GM18868 (cell line): ENCODE results near the gene SLC10A4.

ENCODE experiments used
- ATAC-seq: cut with Tn5 transposase; IDR thresholded peaks from one replicate; pipeline ENCODE4 v1.9.1; 2021; ENCODE audit warnings: mild to moderate bottlenecking, moderate library complexity; ENCODE audit not compliant: unreplicated experiment

The SLC10A4 gene

GRCh38 chr4:48489683-48490011 lies 6.5 kb downstream of the SLC10A4 start:
- ATAC-seq: no peak

GRCh38 chr4:48490012-48490679 lies 7.0 kb downstream of the SLC10A4 start, which contains the start of gene ZAR1:
ZAR1 (plus strand) TSS chr4:48490252; CDS start chr4:48490292, 40 bp downstream.
- ATAC-seq: no peak

DNA sequence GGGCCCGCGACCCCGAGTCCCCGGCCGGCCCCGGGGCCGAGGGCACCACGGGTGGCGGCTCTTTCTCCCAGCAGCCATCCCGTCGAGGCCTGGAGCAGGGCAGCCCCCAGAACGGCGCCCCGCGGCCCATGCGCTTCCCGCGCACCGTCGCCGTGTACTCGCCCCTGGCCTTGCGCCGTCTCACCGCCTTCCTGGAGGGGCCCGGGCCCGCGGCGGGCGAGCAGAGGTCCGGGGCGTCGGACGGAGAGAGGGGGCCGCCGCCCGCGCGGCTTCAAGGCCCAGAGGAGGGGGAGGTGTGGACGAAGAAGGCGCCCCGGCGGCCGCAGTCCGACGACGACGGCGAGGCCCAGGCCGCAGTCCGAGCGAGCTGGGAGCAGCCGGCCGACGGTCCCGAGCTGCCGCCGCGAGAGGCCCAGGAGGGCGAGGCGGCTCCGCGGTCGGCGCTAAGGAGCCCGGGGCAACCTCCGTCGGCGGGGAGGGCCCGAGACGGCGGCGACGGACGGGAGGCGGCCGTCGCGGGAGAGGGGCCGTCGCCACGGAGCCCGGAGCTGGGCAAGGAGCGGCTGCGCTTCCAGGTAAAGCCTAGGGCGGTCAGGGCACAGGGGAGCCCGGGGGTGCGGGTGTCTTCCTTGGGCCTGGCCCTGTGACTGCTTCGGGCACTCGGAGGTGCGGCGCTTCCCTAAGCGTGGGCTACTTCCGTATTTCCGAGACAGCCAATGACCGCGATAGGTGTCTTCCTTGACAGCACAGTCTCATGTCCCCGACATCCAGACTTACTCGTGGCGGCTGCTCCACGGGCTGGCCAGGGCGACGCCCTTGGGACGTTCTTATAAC lies 7.8 kb downstream of the SLC10A4 start:
- no peak for ATAC-seq

DNA sequence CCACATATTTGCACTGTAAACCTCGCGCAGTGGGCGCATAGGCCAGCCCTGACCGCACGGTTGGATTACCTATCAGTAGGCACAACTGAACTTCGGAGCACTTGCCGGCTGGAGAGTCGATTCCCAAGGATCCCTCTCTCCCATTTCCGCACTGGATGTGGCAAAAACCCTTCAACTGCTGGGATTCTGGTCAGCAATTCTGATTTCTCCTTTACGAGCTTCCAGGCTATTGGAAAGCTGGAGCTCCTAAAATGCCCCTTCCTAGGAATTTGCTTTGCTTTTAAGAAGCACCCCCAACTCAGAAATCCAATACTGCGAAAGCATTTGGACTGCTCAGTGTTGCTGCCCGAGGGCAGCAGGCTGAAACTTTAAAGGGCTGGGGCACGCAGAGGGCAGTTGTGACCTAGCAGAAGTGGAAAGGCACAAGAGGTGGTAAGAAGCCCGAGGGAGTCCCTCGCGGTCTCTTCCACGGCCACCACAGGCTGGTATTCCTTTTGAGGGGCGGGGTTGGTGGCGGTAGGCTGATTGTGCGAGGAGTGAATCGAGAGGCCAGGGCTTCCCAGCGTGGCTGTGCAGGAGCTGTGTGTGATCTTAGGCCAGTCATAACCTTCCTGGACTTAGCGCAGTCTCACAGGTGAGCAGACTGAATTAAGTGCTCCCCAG lies 8.5 kb downstream of the SLC10A4 start:
- ATAC-seq: no peak

DNA sequence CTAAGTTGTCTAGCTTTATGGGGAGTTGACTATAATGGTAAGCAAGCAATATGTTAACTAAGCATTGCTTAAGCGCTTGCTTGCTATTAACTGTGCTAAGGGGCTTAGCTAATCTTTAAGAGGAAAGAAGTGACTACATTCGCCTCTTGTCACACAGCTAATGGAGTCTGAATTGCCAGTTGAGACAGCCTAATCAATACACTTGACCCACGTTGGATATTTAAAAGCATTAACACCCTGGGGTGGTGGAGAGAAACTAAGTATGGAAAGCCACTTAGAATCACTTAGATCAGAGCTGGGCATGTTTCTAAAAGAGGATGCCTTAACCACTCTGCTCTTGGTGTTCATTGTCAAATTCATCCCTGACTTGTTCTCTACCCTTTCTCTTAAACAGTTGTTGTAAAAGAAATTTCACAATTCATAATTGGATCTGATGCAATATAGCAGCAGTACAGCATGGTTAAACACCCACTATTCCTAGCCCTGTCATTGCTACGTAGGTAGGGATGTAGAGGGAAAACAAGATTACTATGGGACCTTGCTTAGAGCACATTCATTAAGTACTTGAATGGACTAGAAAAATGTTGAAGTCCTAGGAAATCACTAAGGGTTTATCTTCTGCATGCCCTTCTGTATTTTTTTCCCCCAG lies 10.4 kb downstream of the SLC10A4 start:
- no peak for ATAC-seq

GRCh38 chr4:48495941-48496340 lies 12.8 kb downstream of the SLC10A4 start:
- no peak for ATAC-seq

DNA sequence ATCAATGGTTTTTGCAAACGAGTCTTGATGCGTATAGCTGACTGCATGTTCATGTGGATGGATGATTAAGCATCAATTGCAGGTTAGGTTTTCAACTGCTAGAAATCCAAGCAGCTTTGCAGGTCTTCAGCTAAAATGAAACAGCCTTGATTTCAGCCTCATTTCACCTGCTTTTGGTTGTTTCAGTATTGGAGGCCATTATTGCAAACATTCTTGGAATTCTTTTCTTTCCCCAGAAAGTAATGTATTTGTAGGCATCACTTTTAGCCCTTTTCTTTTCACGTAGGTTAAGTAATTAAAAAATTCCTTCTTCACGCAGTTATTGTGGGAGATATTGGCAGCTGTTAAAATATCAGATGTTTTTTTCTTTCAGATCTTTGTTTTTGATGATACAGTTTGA lies 15.8 kb downstream of the SLC10A4 start:
- ATAC-seq: no peak

- ATAC-seq: peak; percentile 84
Observed at GRCh38 chr4:48499551-48500066, 16.5 kb downstream of the SLC10A4 start.

DNA sequence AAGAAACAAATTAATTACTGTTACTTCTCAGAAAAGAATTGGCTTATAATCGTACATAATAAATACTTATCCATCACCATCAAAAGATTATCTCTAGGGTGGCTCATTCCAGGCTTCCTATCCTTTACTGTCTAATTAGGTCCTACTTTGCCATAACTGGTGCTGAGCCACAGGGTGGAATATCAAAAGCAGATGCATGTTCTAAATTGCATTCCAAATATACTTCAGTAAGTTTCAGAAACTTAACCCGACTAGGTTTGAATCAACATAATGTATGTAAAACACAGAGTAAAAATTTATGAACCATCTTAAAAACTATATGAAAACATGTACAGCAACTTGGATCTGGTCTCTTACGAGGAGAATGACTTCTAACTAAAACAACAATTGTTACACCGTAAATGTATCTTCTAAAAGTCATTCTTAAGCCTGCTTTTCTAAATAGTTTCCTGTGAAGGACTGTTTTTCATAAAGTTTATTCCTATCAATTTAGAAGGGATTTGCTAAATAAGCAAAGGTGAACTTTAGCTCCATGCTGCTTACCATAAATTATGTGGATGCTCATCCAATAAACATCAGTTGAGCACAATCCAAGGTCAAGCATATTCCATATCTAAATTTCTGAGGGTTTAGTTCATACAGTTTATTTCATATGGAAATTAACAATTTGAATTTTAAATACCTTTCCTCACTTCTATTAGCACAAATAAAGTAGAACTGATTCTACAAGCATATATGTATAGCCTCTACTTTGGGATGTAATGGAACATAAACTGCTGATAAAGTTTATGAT lies 20.3 kb downstream of the SLC10A4 start:
- no peak for ATAC-seq

DNA sequence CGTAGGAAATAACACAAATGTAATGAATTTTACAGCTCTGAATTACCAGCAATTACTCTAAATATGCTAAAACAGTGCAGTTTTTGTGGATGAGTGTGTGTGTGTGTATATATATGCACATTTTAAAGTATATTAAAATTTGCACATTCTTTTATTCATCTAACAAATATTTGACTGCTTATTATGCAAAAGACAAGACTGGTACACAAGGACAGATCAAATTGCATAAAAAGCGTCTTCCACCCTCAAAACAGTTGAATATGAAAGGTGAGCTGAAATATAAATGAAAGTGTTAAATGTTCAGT lies 20.8 kb downstream of the SLC10A4 start:
- no peak for ATAC-seq

GRCh38 chr4:48504352-48504751 lies 21.2 kb downstream of the SLC10A4 start:
- ATAC-seq: no peak

GRCh38 chr4:48506716-48507115 lies 23.6 kb downstream of the SLC10A4 start:
- ATAC-seq: no peak

DNA sequence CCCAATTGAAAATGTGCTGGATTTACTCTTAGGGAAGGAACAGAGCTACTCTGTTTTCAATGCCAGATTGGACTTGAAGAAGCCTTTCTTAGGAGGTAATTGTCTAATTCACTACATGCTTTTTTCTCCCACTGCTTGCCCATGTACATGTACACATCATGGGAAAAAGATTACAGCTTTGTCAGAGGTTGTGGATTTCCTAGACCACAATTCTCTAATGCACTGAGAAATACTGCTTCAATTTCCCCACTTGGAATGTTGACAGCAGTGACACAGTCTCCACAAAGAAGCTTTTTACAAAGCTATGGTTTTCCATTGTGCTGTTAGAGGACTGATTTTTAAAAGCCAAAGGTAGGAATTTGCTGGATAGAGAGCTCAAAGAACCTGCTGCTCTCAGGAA lies 26.4 kb downstream of the SLC10A4 start:
- no peak for ATAC-seq

DNA sequence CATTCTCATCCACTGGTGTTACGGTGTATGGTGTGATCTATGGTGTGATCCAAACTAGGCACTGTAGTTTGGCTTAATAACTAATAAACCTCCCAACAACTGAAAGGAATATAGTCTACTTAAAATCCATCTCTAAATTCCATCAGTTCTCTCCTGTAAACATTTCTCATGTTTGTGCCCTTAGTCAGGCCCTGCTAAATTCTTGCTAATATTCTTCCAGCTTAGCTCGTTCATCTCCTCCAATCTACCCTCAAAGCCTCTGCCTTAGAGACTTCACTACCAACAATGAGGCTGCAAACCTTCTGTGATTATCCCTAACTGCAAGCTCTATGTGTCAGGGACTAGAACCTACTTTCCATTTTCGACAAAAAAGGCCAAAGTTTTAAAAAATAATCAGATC lies 35.0 kb downstream of the SLC10A4 start:
- no peak for ATAC-seq

DNA sequence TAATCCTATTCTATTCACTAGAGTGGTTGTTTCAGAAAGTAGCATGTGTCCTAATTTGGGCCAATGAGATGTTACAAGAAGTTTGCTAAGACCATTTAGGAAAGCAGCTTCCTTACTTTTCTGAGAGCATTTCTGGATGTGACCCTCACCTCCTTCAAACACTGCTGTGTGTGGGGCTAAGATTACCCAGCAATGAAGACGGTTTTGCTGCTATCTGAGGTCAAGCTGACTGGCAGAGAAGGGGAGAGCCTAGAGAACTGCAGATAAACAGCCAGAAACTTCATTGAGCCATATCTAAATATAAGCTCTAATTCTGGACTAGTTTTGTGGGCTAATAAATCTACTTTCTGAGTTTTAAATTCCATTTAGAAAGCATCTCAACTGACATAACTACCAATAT lies 43.3 kb downstream of the SLC10A4 start:
- no peak for ATAC-seq

DNA sequence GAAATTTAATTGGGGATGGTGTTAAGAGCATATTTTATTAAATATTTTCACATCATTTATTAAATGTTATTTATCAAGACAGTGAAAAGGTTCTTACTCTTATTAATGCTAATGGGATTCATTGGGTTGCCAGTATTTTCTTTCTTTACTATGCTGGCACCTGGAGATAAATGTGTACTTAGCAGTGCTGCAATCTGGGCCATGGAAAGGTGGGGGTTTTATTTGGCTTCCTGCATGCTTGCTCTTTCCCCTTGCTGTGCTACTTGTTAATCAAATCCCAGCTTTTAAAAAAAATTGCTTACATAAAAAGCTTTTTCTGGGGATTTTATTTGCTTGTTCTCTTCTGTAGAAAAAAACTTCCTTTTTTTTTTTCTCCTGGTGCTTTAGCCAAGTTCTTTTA lies 55.2 kb downstream of the SLC10A4 start:
- no peak for ATAC-seq
